Central memory CD8-positive, alpha-beta T cell (primary cell): ENCODE measurements around the gene EXOC5.

Experiments used
- ATAC-seq: fragments of 150-1000 bp; cut with Tn5 transposase; replicated peaks from 2 replicates; pipeline ENCODE4 v1.10.0; 2022; ENCODE audit warnings: mild to moderate bottlenecking, moderate FRiP score, moderate number of reproducible peaks; ENCODE audit not compliant: poor library complexity, severe bottlenecking; ENCODE audit errors: extremely low read depth
- DNase-seq, 2 donors: peaks; one replicate each; pipeline ENCODE4 v3.0.0; 2021; ENCODE audit warnings: low spot score in 2 of 2
- H3K27ac Mint-ChIP-seq: one replicate; pipeline ENCODE4 v1.8.0; 2022; ENCODE audit warnings: low read depth, mild to moderate bottlenecking, moderate library complexity, mixed read lengths
- H3K27me3 Mint-ChIP-seq: one replicate; pipeline ENCODE4 v1.8.0; 2022; ENCODE audit warnings: mixed read lengths
- H3K36me3 Mint-ChIP-seq: one replicate; pipeline ENCODE4 v1.8.0; 2022; ENCODE audit warnings: mild to moderate bottlenecking, moderate library complexity, mixed read lengths; ENCODE audit not compliant: insufficient read depth
- H3K4me1 Mint-ChIP-seq: one replicate; pipeline ENCODE4 v1.8.0; 2022; ENCODE audit warnings: mixed read lengths
- H3K4me3 Mint-ChIP-seq: one replicate; pipeline ENCODE4 v1.8.0; 2022; ENCODE audit warnings: mild to moderate bottlenecking, moderate library complexity, mixed read lengths
- H3K9me3 Mint-ChIP-seq: one replicate; pipeline ENCODE4 v1.8.0; 2022; ENCODE audit warnings: mixed read lengths

EXOC5 gene, protein sequence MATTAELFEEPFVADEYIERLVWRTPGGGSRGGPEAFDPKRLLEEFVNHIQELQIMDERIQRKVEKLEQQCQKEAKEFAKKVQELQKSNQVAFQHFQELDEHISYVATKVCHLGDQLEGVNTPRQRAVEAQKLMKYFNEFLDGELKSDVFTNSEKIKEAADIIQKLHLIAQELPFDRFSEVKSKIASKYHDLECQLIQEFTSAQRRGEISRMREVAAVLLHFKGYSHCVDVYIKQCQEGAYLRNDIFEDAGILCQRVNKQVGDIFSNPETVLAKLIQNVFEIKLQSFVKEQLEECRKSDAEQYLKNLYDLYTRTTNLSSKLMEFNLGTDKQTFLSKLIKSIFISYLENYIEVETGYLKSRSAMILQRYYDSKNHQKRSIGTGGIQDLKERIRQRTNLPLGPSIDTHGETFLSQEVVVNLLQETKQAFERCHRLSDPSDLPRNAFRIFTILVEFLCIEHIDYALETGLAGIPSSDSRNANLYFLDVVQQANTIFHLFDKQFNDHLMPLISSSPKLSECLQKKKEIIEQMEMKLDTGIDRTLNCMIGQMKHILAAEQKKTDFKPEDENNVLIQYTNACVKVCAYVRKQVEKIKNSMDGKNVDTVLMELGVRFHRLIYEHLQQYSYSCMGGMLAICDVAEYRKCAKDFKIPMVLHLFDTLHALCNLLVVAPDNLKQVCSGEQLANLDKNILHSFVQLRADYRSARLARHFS

DNA sequence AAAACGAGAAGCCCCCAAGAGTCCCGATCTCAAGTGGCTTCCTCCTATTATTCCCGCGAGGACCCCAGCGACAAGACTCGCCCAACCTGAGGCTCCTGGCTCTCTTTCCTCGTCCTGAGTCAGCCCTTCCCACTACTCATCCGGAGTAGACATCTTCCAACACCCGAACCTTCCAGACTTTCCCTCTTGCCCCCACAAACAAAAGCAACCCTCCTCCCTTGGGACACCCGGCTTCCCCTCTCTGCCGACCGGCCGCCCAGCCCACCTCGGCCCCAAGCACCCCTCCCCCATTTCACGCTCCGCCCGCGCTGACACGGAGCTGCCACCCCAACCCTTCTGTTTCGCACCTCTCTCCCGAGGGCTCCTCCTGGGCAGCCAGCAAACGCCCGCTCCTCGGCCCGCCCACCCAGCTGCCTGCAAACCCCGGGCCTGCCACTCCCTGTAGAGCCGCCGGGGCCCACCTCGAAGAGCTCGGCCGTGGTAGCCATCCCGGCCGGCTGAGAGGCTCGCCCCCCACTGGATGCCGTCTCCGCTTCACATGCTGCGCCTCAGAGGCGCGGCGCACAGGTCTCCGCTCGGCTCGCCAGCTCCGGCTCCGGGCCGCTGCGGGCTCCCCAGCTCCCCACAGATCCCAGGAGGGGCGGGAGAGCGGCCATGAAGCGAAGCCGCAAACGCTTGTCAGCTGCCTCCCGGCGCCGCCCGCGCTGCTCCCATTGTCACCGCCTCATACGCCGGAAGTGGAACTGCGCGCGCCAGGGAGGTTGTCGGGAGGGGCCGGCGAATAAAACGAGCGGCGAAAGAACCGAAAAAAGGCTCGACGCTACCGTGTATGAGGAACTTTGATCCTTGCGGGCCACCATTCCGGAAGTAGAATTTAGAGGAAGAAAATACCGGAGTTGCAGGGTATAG, at the start of gene EXOC5, which contains the start of gene AP5M1:
Gene EXOC5 (minus strand): TSS at position 745 of the 909 bp plus-strand sequence. CDS start 257 bp downstream, at position 488.
Gene AP5M1 (plus strand): TSS at position 811 of the 909 bp plus-strand sequence. CDS start 344 bp downstream, outside the sequence.
- Mint-ChIP-seq H3K36me3 (peaks cover 17% of the 10 kb centered on the region), H3K27ac (peak within 1 kb of the TSS; percentile 97), H3K4me3 (peak within 1 kb of the TSS; percentile 97), H3K27me3 (no peaks in the 10 kb centered on the region), H3K9me3 (no peaks in the 10 kb centered on the region), H3K4me1 (peaks cover 70% of the 10 kb centered on the region)
- DNase-seq (peak; percentile 81 to 87), ATAC-seq (peak; percentile 83)

DNA sequence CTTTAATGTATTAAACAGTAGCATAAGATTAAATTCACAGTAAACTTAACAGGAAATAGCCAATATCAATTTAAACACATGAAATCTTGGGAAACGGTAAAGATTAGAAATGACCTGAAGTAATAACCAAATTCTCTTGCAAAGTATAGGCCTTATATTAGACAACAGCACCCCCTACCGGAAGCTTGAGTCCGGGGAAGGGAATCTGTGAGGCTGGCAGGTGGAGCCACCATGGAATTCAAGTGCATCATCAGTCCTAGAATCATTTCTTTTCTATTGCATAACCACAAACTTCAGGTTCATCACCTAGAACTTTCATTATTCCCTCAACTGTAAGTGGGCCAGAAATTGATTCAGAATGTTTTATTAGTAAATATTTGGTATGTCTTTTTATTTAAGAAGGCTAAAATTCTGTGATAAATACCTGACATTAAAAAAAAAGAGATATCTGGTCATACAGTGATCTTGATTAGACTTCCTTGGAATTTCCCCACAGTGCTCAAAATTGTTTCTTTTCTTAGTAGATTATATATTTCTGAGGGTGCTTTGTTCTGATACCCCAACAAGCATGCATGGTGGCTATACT, 48.6 kb upstream of the EXOC5 start:
- Mint-ChIP-seq H3K4me3 (no peak overlapping the region), H3K27me3 (no peaks in the 10 kb centered on the region), H3K36me3 (no peaks in the 10 kb centered on the region), H3K4me1 (peaks cover 5% of the 10 kb centered on the region), H3K27ac (no peak overlapping the region), H3K9me3 (no peaks in the 10 kb centered on the region)
- peak; percentile 47 to 52 for DNase-seq
- ATAC-seq, result peak; percentile 64

DNA sequence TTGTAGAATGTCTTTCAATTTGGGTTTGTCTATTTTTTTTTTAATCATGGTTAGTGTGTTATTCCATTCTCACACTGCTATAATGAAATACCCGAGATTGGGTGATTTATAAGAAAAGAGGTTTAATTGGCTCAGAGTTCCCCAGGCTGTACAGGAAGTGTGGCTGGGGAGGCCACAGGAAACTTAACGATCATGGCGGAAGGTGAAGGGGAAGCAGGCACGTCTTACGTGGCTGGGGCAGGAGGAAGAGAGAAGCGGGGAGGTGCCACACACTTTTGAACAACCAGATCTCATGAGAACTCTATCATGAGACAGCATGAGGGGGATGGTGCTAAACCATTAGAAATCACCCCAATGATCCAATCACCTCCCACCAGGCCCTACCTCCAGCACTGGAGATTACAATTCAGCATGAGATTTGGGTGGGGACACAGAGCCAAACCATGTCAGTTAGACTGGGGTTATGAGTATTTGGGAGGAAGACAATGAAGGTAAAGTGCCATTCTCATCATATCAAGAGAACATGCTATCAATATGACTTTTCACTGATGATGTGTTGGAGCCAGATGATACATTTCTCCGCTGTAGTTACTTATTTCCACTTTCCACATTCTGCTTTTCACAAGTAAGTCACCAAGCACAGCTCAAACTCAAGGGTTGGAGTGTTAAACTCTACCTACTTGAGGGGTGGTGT, 45.8 kb upstream of the EXOC5 start:
- ATAC-seq (no peak), DNase-seq (no peak)
- H3K9me3 Mint-ChIP-seq, result no peaks in the 10 kb centered on the region
- no peaks in the 10 kb centered on the region for H3K36me3 Mint-ChIP-seq
- peak overlapping the region; percentile 19 for H3K27ac Mint-ChIP-seq
- no peak overlapping the region for H3K4me3 Mint-ChIP-seq
- no peaks in the 10 kb centered on the region for H3K27me3 Mint-ChIP-seq
- H3K4me1 Mint-ChIP-seq, result peaks cover 5% of the 10 kb centered on the region

DNA sequence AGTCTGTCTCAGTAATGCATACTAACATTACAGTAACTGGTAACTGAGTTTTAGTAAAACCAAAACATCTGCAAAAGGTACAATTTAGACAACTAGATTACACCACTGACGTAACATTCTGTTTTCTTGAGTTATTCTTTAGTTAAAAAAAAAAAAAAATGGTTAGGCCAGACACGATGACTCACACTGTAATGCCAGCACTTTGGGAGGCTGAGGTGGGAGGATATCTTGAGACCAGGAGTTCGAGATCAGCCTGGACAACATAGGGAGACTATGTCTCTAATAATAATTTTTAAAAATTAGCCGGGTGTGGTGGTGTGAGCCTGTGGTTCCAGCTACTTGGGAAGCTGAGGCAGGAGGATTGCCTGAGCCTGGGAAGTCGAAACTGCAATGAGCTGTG, 34.2 kb upstream of the EXOC5 start:
- no peaks in the 10 kb centered on the region for H3K9me3 Mint-ChIP-seq
- H3K4me3 Mint-ChIP-seq, result no peak overlapping the region
- H3K27ac Mint-ChIP-seq, result no peak overlapping the region
- DNase-seq (no peak), ATAC-seq (no peak)
- no peaks in the 10 kb centered on the region for H3K4me1 Mint-ChIP-seq
- H3K36me3 Mint-ChIP-seq, result peaks cover 1% of the 10 kb centered on the region
- peaks cover 33% of the 10 kb centered on the region for H3K27me3 Mint-ChIP-seq

DNA sequence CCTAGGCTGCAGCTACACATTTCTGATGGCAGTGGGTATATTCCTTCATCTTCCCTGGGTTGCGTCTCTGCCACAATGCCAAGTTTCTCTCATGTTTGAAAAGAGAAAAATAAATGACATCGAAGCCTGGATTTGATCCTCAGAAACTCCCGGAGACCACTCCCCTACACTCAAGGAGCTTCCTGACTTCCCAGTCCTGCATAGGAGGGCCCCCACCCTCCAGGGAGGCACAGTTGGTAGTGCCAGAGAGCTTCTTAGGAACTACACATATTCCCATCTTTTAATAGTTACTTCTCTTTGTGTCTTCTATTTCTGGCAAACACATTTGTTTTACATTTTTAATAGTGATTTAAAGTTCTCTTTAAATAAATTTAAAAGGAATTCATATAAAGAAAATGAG, 30.8 kb upstream of the EXOC5 start:
- Mint-ChIP-seq H3K4me3 (no peak overlapping the region), H3K4me1 (no peaks in the 10 kb centered on the region), H3K9me3 (no peaks in the 10 kb centered on the region), H3K36me3 (peaks cover 1% of the 10 kb centered on the region), H3K27ac (no peak overlapping the region), H3K27me3 (peaks cover 4% of the 10 kb centered on the region)
- ATAC-seq, result no peak
- no peak for DNase-seq

DNA sequence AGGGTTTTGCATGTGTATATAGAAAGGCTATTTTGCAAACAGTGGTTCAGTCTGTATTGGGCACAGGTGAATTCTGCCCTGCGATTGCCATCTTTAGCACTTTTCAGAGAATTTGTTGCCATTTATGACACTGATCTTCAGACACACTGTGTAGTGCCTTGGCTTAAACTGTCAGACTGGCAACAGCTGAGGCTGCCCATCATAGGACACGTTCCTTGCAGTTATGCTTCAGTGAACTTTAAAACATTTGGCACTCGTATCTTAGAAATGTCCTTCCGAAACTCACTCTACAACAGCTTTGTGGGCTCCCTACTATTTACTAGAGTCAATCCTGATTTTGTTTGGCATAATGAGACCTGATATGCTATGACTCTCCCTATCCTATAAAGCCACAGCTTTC, 29.1 kb upstream of the EXOC5 start:
- no peak for DNase-seq
- no peaks in the 10 kb centered on the region for H3K9me3 Mint-ChIP-seq
- ATAC-seq, result no peak

DNA sequence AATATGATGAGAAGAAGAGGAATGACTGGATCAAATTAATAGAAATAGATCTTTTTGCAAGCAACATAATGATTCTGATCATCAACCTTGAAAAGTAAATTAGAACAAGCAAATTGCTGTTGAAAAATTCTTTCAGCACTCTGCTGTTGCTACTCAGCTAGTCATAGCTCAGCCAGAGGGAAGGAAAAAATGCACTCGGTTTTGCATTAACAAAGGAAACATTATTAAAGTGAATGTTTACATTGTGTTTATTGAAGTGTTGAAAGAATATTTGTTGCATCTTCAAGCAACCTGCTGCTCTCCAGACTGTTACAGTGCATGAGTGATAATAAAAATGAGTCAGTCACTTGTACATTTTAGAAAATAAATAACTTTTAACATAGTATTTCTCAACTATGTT, 26.5 kb upstream of the EXOC5 start:
- DNase-seq (no peak), ATAC-seq (no peak)
- H3K36me3 Mint-ChIP-seq, result peaks cover 12% of the 10 kb centered on the region
- H3K4me1 Mint-ChIP-seq, result no peaks in the 10 kb centered on the region
- H3K4me3 Mint-ChIP-seq, result no peak overlapping the region
- no peak overlapping the region for H3K27ac Mint-ChIP-seq
- H3K27me3 Mint-ChIP-seq, result no peaks in the 10 kb centered on the region
- H3K9me3 Mint-ChIP-seq, result no peaks in the 10 kb centered on the region

More for the DNA sequence above, 29.1 kb upstream of the EXOC5 start:
- Mint-ChIP-seq H3K4me3 (no peak overlapping the region), H3K4me1 (no peaks in the 10 kb centered on the region), H3K27ac (no peak overlapping the region), H3K36me3 (peaks cover 1% of the 10 kb centered on the region), H3K27me3 (no peaks in the 10 kb centered on the region)

DNA sequence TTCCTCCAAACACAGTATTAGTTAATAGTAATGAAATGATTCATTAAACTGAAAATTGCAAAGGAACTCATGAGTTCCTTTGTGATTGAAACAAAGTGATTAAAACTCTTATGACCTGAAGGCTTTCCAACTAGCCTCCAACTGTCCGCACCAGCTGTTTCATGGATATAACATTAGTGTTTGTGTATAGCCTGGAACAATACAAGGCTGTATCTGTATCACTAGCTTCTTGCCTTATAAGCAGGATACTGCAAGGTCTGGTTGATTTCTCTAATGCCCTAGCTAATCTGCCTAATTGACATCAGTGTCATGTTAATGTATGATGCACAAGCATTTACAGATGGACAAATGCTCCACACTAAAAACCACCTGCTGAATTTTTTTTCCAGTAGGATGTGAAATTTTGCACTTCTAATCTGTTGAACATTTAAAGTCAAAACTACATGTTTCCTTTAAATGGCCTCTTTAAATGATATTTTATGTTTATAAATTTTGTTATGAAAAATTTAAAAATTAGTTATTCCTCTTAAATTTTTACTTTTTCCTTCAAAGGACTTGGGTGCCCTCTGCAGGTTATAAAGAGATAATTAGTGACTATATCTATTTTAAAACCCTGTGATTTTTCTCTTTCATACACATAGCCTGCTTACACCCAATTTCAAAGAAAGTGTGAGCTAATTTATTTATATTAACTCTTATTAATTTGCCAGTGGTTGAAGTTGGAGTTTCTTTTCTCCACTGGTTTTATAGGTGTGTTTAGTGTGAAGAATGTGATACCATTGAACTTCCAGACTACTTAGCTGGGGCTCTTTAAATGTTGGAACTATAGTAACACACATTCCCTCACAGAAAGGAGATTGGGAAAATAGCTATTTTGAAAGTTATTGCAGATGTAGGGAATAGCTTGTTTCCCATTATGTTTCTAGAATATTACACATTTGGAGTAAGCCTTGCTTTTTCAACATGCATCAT, 25.4 kb upstream of the EXOC5 start:
- Mint-ChIP-seq H3K4me1 (no peaks in the 10 kb centered on the region), H3K27me3 (no peaks in the 10 kb centered on the region), H3K27ac (no peak overlapping the region), H3K36me3 (peaks cover 17% of the 10 kb centered on the region), H3K4me3 (no peak overlapping the region), H3K9me3 (no peaks in the 10 kb centered on the region)
- no peak for ATAC-seq
- no peak for DNase-seq

DNA sequence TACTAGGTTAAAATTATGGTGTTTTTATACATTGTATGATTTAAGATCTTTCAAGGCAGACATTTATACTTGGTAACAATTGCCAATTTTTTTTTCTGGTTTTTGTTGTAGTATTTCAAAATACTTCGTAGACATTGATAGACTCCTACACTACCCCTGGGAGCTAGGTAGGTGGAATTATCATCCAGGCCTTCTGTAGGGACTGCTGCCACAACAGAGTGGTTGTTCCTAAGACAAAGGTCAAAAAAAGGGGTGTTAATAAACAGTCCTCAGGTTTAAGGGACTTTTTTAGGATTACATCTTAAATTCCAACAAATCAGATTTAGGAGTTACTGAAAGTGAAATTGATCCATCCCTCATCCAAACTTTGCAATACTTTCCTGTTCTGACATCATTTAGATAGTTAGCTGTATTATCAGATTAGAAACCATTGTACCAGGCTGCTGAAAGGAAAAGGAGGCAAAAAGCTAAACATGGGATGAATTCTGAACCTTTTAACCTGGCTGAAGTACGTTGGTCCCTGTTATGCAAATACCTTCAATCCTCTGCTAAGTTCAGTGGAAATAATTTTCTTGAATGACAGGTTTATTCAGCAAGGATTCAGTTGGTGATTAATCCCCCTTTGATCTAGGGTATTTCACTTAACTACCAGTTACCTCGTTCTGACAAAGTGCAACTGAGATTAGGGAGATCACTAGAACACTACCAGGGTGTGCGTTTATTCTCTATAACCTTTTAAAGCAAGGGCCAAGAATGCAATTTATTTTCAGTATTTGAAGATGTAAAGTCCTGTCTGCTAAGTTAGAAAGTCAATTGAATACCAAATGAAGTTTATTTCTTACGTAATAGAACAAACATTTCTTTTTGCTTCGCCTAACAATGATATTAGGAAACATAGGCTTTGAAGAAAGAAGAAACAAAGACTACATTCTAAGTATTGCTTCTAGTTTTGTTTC, 23.3 kb upstream of the EXOC5 start:
- H3K9me3 Mint-ChIP-seq, result no peaks in the 10 kb centered on the region
- ATAC-seq, result no peak
- H3K4me3 Mint-ChIP-seq, result no peak overlapping the region
- no peak for DNase-seq
- H3K36me3 Mint-ChIP-seq, result peaks cover 22% of the 10 kb centered on the region
- no peaks in the 10 kb centered on the region for H3K4me1 Mint-ChIP-seq
- H3K27ac Mint-ChIP-seq, result no peak overlapping the region
- H3K27me3 Mint-ChIP-seq, result no peaks in the 10 kb centered on the region

DNA sequence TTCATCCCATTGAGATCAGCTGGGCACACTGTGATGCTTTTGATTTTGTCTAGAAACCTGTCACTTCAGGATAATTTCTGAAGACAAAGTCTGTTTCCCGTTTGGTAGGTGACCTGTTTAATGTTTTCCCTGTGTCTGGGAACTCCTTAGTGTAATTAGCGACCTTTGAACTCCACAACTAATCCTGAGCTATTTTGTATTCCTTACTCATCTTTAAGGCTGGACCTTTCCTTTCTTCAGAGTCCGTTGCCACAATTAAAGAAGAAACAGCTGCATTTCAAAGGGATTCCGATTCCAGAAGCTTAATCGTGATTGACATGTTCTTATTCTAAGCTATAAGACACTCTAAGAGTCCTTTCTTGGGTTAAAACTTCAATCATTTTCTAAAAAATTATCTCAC, 22.0 kb upstream of the EXOC5 start:
- no peaks in the 10 kb centered on the region for H3K9me3 Mint-ChIP-seq
- no peak for ATAC-seq

More for the DNA sequence above, 22.0 kb upstream of the EXOC5 start:
- H3K4me3 Mint-ChIP-seq, result no peak overlapping the region
- no peak for DNase-seq
- H3K36me3 Mint-ChIP-seq, result peaks cover 23% of the 10 kb centered on the region
- no peak overlapping the region for H3K27ac Mint-ChIP-seq
- H3K27me3 Mint-ChIP-seq, result no peaks in the 10 kb centered on the region
- H3K4me1 Mint-ChIP-seq, result no peaks in the 10 kb centered on the region
